Measurements from ENCODE around the gene LUC7L. TPM values are rescaled to one million over a fixed set of nuclear protein-coding genes. Genes with fewer than 3 reads are reported as not detected.

LUC7L gene
- total RNA-seq, 1 donor from 2014 or later, result 23.3 TPM

- TF ChIP-seq CTCF (IDR thresholded peaks at IDR 0.05; ENCODE audit: borderline replicate concordance), result no peak
- Histone ChIP-seq H3K27me3 (ENCODE audit: low read depth) (no peaks in the 10 kb centered on the region), H3K4me1 (no peaks in the 10 kb centered on the region), H3K36me3 (peaks cover 100% of the 10 kb centered on the region), H3K9me3 (replicated peaks) (no peaks in the 10 kb centered on the region), H3K4me3 (no peak overlapping the region), H3K27ac (replicated peaks) (no peak overlapping the region)
- DNase-seq, result no peak
- intact Hi-C loops (cut with micrococcal nuclease), result no loop called here
These were observed 34.7 kb downstream of the LUC7L start for GRCh38 chr16:194516-194915.

GRCh38 chr16:193441-193840 lies 35.8 kb downstream of the LUC7L start:
- Histone ChIP-seq H3K4me3 (no peak overlapping the region), H3K27me3 (ENCODE audit: low read depth) (no peaks in the 10 kb centered on the region), H3K27ac (replicated peaks) (no peak overlapping the region), H3K36me3 (peaks cover 100% of the 10 kb centered on the region), H3K9me3 (replicated peaks) (no peaks in the 10 kb centered on the region), H3K4me1 (no peaks in the 10 kb centered on the region)
- no peak for DNase-seq
- intact Hi-C loops (cut with micrococcal nuclease), result no loop called here
- TF ChIP-seq CTCF (IDR thresholded peaks at IDR 0.05; ENCODE audit: borderline replicate concordance), result no peak

- no peaks in the 10 kb centered on the region for H3K9me3 ChIP-seq (replicated peaks)
- no peak overlapping the region for H3K27ac ChIP-seq (replicated peaks)
- DNase-seq, result no peak
- no peak overlapping the region for H3K4me3 ChIP-seq
- peaks cover 99% of the 10 kb centered on the region for H3K36me3 ChIP-seq
- intact Hi-C loops (cut with micrococcal nuclease), result no loop called here
- no peaks in the 10 kb centered on the region for H3K4me1 ChIP-seq
- no peak for TF ChIP-seq CTCF (IDR thresholded peaks at IDR 0.05; ENCODE audit: borderline replicate concordance)
- no peaks in the 10 kb centered on the region for H3K27me3 ChIP-seq (ENCODE audit: low read depth)
These were observed 36.6 kb downstream of the LUC7L start for GRCh38 chr16:192686-193085.

GRCh38 chr16:191831-192230 lies 37.4 kb downstream of the LUC7L start:
- Histone ChIP-seq H3K9me3 (replicated peaks) (no peaks in the 10 kb centered on the region), H3K27ac (replicated peaks) (no peak overlapping the region), H3K27me3 (ENCODE audit: low read depth) (no peaks in the 10 kb centered on the region), H3K4me3 (no peak overlapping the region), H3K36me3 (peaks cover 97% of the 10 kb centered on the region), H3K4me1 (no peaks in the 10 kb centered on the region)
- DNase-seq, result no peak
- TF ChIP-seq CTCF (IDR thresholded peaks at IDR 0.05; ENCODE audit: borderline replicate concordance), result no peak
- intact Hi-C loops (cut with micrococcal nuclease), result no loop called here

- peaks cover 75% of the 10 kb centered on the region for H3K36me3 ChIP-seq
- no peak for TF ChIP-seq CTCF (IDR thresholded peaks at IDR 0.05; ENCODE audit: borderline replicate concordance)
- no peaks in the 10 kb centered on the region for H3K4me1 ChIP-seq
- intact Hi-C loops (cut with micrococcal nuclease), result no loop called here
- H3K4me3 ChIP-seq, result no peak overlapping the region
- H3K27ac ChIP-seq (replicated peaks), result no peak overlapping the region
- H3K27me3 ChIP-seq (ENCODE audit: low read depth), result no peaks in the 10 kb centered on the region
- no peaks in the 10 kb centered on the region for H3K9me3 ChIP-seq (replicated peaks)
- no peak for DNase-seq
These were observed 39.6 kb downstream of the LUC7L start for GRCh38 chr16:189604-190186.
